HG02678 (cell line): ENCODE data around the gene NCDN.
"Not testable (repeated sequence)": the region's sequence is repeated elsewhere in the genome, so short reads cannot be mapped to it uniquely, and the experiment has no call there.

Experiments used
- ATAC-seq: cut with Tn5 transposase; IDR thresholded peaks from one replicate; pipeline ENCODE4 v1.9.1; 2021; ENCODE audit warnings: mild to moderate bottlenecking, moderate library complexity; ENCODE audit not compliant: unreplicated experiment

The NCDN gene

GRCh38 chr1:35568975-35569395 lies 11.4 kb downstream of the NCDN start:
- no peak for ATAC-seq

GRCh38 chr1:35569936-35570335 lies 12.3 kb downstream of the NCDN start:
- no peak for ATAC-seq

GRCh38 chr1:35570589-35571137 lies 13.1 kb downstream of the NCDN start:
- ATAC-seq = no peak

- ATAC-seq = no peak
Observed at GRCh38 chr1:35571263-35571662, 13.7 kb downstream of the NCDN start.

GRCh38 chr1:35572296-35572695 lies 14.7 kb downstream of the NCDN start:
- no peak for ATAC-seq

- ATAC-seq = no peak
Observed at GRCh38 chr1:35573198-35574124, 15.9 kb downstream of the NCDN start, which contains the start of gene TFAP2E. Gene TFAP2E, plus strand, starts transcription at chr1:35573314. Its CDS starts 264 bp downstream, at chr1:35573578.

GRCh38 chr1:35574125-35574654 lies 16.6 kb downstream of the NCDN start:
- ATAC-seq = no peak

- no peak for ATAC-seq
Observed at GRCh38 chr1:35574655-35575415, 17.2 kb downstream of the NCDN start.

GRCh38 chr1:35575416-35575958 lies 17.9 kb downstream of the NCDN start:
- ATAC-seq = no peak

- no peak for ATAC-seq
Observed at GRCh38 chr1:35576061-35576765, 18.6 kb downstream of the NCDN start.

GRCh38 chr1:35576766-35577070 lies 19.1 kb downstream of the NCDN start:
- not testable (repeated sequence) for ATAC-seq

GRCh38 chr1:35577071-35577998 lies 19.7 kb downstream of the NCDN start:
- peak; percentile 67 for ATAC-seq

GRCh38 chr1:35580949-35581388 lies 23.4 kb downstream of the NCDN start:
- no peak for ATAC-seq

- not testable (repeated sequence) for ATAC-seq
Observed at GRCh38 chr1:35581621-35582020, 24.0 kb downstream of the NCDN start.

- no peak for ATAC-seq
Observed at GRCh38 chr1:35585281-35585680, 27.7 kb downstream of the NCDN start.

- ATAC-seq = not testable (repeated sequence)
Observed at GRCh38 chr1:35585805-35586204, 28.2 kb downstream of the NCDN start.

- no peak for ATAC-seq
Observed at GRCh38 chr1:35586808-35587207, 29.2 kb downstream of the NCDN start.

GRCh38 chr1:35587736-35588135 lies 30.1 kb downstream of the NCDN start:
- ATAC-seq = no peak

- no peak for ATAC-seq
Observed at GRCh38 chr1:35588197-35588910, 30.8 kb downstream of the NCDN start.
